HEK293T (cell line): ENCODE results near the gene RPS27.

Source experiments
- CTCF ChIA-PET: fragments of 350-600 bp; formaldehyde crosslinking; extraction: SDS; loops from one replicate; lab custom pipeline; 2021; ENCODE audit warnings: antibody characterized with exemption, inconsistent platforms; lab: Yijun Ruan, JAX
- POLR2A ChIA-PET: fragments of 350-600 bp; formaldehyde crosslinking; extraction: SDS; loops from one replicate; lab custom pipeline; 2020; ENCODE audit warnings: antibody characterized with exemption, inconsistent platforms; lab: Yijun Ruan, JAX
- DNase-seq: peaks from one replicate; pipeline ENCODE4 v3.0.0; 2012; ENCODE audit warnings: mixed read lengths; ENCODE audit errors: extremely low spot score
- ARNT ChIP-seq: fragments of 450-650 bp; IDR thresholded peaks from 2 replicates; pipeline ENCODE4 v1.6.1; 2017; ENCODE audit warnings: mild to moderate bottlenecking
- BHLHE40 ChIP-seq: fragments of 450-650 bp; IDR thresholded peaks from 2 replicates; pipeline ENCODE4 v1.6.1; 2016; ENCODE audit warnings: mild to moderate bottlenecking, moderate library complexity, borderline replicate concordance
- CTBP1 ChIP-seq: fragments of 450-650 bp; IDR thresholded peaks from 2 replicates; pipeline ENCODE4 v1.6.1; 2016; ENCODE audit warnings: borderline replicate concordance
- ELF4 ChIP-seq: fragments of 450-650 bp; IDR thresholded peaks from 2 replicates; pipeline ENCODE4 v1.6.1; 2017; ENCODE audit warnings: antibody characterized with exemption
- FOXA1 ChIP-seq: fragments of 450-650 bp; IDR thresholded peaks from 2 replicates; pipeline ENCODE4 v1.6.1; 2016; ENCODE audit warnings: mild to moderate bottlenecking
- FOXK2 ChIP-seq: fragments of 450-650 bp; IDR thresholded peaks from 2 replicates; pipeline ENCODE4 v1.6.1; 2016; ENCODE audit warnings: mild to moderate bottlenecking
- FOXM1 ChIP-seq: fragments of 450-650 bp; IDR thresholded peaks from 2 replicates; pipeline ENCODE4 v1.6.1; 2017; ENCODE audit warnings: mild to moderate bottlenecking, borderline replicate concordance
- HDGF ChIP-seq: fragments of 450-650 bp; IDR thresholded peaks from 2 replicates; pipeline ENCODE4 v1.6.1; 2017; ENCODE audit warnings: antibody characterized with exemption, borderline replicate concordance
- L3MBTL2 ChIP-seq: fragments of 450-650 bp; conservative IDR thresholded peaks from 2 replicates; pipeline ENCODE4 v1.6.1; 2016; ENCODE audit warnings: mild to moderate bottlenecking
- LEF1 ChIP-seq: fragments of 450-650 bp; IDR thresholded peaks from 2 replicates; pipeline ENCODE4 v1.6.1; 2017; ENCODE audit warnings: mild to moderate bottlenecking, borderline replicate concordance
- NFRKB ChIP-seq: fragments of 450-650 bp; IDR thresholded peaks from 2 replicates; pipeline ENCODE4 v1.6.1; 2016; ENCODE audit warnings: mild to moderate bottlenecking, moderate library complexity
- PKNOX1 ChIP-seq: fragments of 450-650 bp; IDR thresholded peaks from 2 replicates; pipeline ENCODE4 v1.6.1; 2016
- SP1 ChIP-seq: fragments of 450-650 bp; IDR thresholded peaks from 2 replicates; pipeline ENCODE4 v1.6.1; 2017
- SUZ12 ChIP-seq: fragments of 450-650 bp; IDR thresholded peaks from 2 replicates; pipeline ENCODE4 v1.6.1; 2016; ENCODE audit warnings: mild to moderate bottlenecking
- TARDBP ChIP-seq: fragments of 450-650 bp; IDR thresholded peaks from 2 replicates; pipeline ENCODE4 v1.6.1; 2016
- ZNF384 ChIP-seq: fragments of 450-650 bp; IDR thresholded peaks from 2 replicates; pipeline ENCODE4 v1.6.1; 2016

RPS27 gene

GRCh38 chr1:153984123-153984894, 6.3 kb upstream of the RPS27 start:
- POLR2A ChIA-PET = interaction anchor here (0.8 to 7.2 kb wide), 4 partner anchors 8 to 62 kb away, joined by 3 to 106 read pairs (median 36); partner anchors contain the start of genes CREB3L4 and JTB
- CTCF ChIA-PET = no interaction called here
- DNase-seq = no peak
- TF ChIP-seq FOXA1 (no peak), HDGF (no peak), FOXM1 (no peak), L3MBTL2 (no peak), ZNF384 (no peak), LEF1 (no peak), FOXK2 (no peak)

GRCh38 chr1:153985341-153985912, 5.1 kb upstream of the RPS27 start:
- no peak for TF ChIP-seq TARDBP
- TF ChIP-seq CTBP1 = no peak
- TF ChIP-seq BHLHE40 = no peak
- TF ChIP-seq ARNT = no peak
- no peak for TF ChIP-seq FOXA1
- no peak for TF ChIP-seq ZNF384
- no peak for TF ChIP-seq HDGF
- no peak for TF ChIP-seq FOXK2
- no peak for TF ChIP-seq LEF1
- no peak for TF ChIP-seq SP1
- no peak for TF ChIP-seq PKNOX1
- no peak for TF ChIP-seq L3MBTL2
- POLR2A ChIA-PET = interaction anchor here (0.8 to 7.2 kb wide), 11 partner anchors 9 to 202 kb away, joined by 3 to 106 read pairs (median 7); partner anchors contain the start of genes CREB3L4, DENND4B, JTB and SLC39A1
- no peak for DNase-seq
- CTCF ChIA-PET = interaction anchor here (0.9 to 3.0 kb wide), 6 partner anchors 17 to 477 kb away, joined by 3 to 16 read pairs (median 11); partner anchors contain the start of genes CREB3L4, DENND4B and GATAD2B

- TF ChIP-seq FOXA1 (no peak), ARNT (no peak), L3MBTL2 (0 out of 2 replicates have a peak, but pooled peaks have one; percentile 22), PKNOX1 (no peak), BHLHE40 (no peak), SP1 (no peak), FOXM1 (no peak)
- DNase-seq = peak; percentile 88
- POLR2A ChIA-PET = interaction anchor here (0.5 to 7.2 kb wide), 19 partner anchors 8 to 351 kb away, joined by 3 to 106 read pairs (median 4); partner anchors contain the start of genes CREB3L4, DENND4B, GATAD2B and JTB
- CTCF ChIA-PET = interaction anchor here (0.6 to 3.0 kb wide), 21 partner anchors 8 to 633 kb away, joined by 3 to 16 read pairs (median 5); partner anchors contain the start of genes CREB3L4, DENND4B, GATAD2B and JTB
Observed at GRCh38 chr1:153985941-153986761, 4.4 kb upstream of the RPS27 start, which contains the start of gene RAB13. TSS of gene RAB13 (minus strand) at chr1:153986339. CDS start at chr1:153986236, 103 bp downstream.

- CTCF ChIA-PET = interaction anchor here (0.7 to 3.0 kb wide), 9 partner anchors 10 to 189 kb away, joined by 3 to 16 read pairs (median 7); partner anchors contain the start of genes CREB3L4, DENND4B, JTB and SLC39A1
- TF ChIP-seq ZNF384 = peak; percentile 71
- TF ChIP-seq CTBP1 = no peak
- no peak for DNase-seq
- POLR2A ChIA-PET = interaction anchor here (0.7 to 7.2 kb wide), 8 partner anchors 12 to 204 kb away, joined by 3 to 106 read pairs (median 16); partner anchors contain the start of genes CREB3L4, DENND4B, GATAD2B and JTB
Observed at GRCh38 chr1:153987621-153988020, 2.9 kb upstream of the RPS27 start.

GRCh38 chr1:153991151-153991630, 629 bp downstream of the RPS27 start:
- no peak for DNase-seq
- CTCF ChIA-PET = no interaction called here
- no peak for TF ChIP-seq TARDBP
- TF ChIP-seq LEF1 = no peak
- TF ChIP-seq ZNF384 = no peak
- no peak for TF ChIP-seq NFRKB
- no peak for TF ChIP-seq CTBP1
- no peak for TF ChIP-seq ARNT
- TF ChIP-seq FOXK2 = no peak
- no peak for TF ChIP-seq FOXM1
- TF ChIP-seq FOXA1 = no peak
- TF ChIP-seq PKNOX1 = no peak
- TF ChIP-seq ELF4 = no peak
- no peak for TF ChIP-seq SP1
- no peak for TF ChIP-seq HDGF
- no peak for TF ChIP-seq L3MBTL2
- no peak for TF ChIP-seq SUZ12
- TF ChIP-seq BHLHE40 = no peak
- POLR2A ChIA-PET = interaction anchor here (0.9 to 7.2 kb wide), 34 partner anchors 10 to 446 kb away, joined by 3 to 106 read pairs (median 6); partner anchors contain the start of genes CHTOP, CREB3L4, CRTC2 and DENND4B
